ENCODE data around the gene NUMA1.

- TF ChIP-seq CTCF (IDR thresholded peaks at IDR 0.05; ENCODE audit: insufficient read depth, low read length), result no peak
- no peak for TF ChIP-seq REST (IDR thresholded peaks at IDR 0.05; ENCODE audit: insufficient replicate concordance, low read depth)
- TF ChIP-seq GABPA (IDR thresholded peaks at IDR 0.05; ENCODE audit: low read depth), result no peak
- TF ChIP-seq POLR2AphosphoS5 (IDR thresholded peaks at IDR 0.05; ENCODE audit: low read depth), result no peak
These were observed 117.8 kb downstream of the NUMA1 start for GRCh38 chr11:71962428-71963038.

Measured in HL-60 (cell line).